RWPE1 (cell line): ENCODE data around the gene BMPER.

Experiments used
- CTCF ChIA-PET: fragments of 350-600 bp; sonication (Branson Sonifier 250); formaldehyde crosslinking; extraction: SDS; loops from one replicate; lab custom pipeline; 2021; lab: Yijun Ruan, JAX
- POLR2A ChIA-PET: fragments of 400-600 bp; formaldehyde crosslinking; extraction: SDS; loops from one replicate; lab custom pipeline; 2020; ENCODE audit warnings: antibody characterized with exemption; ENCODE audit not compliant: low non-redundant PET; lab: Yijun Ruan, JAX
- DNase-seq: peaks from one replicate; pipeline ENCODE4 v3.0.0; 2012; ENCODE audit warnings: low spot score
- H3K27ac ChIP-seq: fragments of 450-650 bp; 2 replicates; pipeline ENCODE4 v1.5.1; 2017
- TF ChIP-seq, protein P1 (sequence below): fragments of 450-650 bp; conservative IDR thresholded peaks from 2 replicates; pipeline ENCODE4 v1.5.1; 2017; ENCODE audit warnings: low read depth, mild to moderate bottlenecking

Gene BMPER

DNA sequence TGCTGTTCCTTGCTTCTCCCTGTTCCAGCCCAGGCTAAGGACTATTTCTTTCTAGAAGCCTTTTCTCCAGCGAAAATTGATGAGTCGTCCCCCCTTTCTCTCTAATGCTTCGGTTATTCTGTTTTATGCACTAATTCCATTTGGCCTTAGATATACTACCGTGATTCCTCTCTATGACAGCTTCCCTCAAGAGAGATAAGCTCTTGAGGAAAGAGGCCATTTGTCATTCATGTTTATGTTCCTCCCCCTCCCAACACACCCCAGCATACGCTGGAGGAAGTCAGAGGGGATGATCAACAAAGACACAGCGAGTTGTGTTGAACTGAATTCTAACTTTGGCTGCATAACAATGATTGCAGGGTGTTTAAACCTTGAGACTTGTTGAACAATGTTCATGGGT, 198.8 kb downstream of the BMPER start:
- POLR2A ChIA-PET: no interaction called here
- no peak overlapping the region for H3K27ac ChIP-seq
- DNase-seq: no peak
- TF ChIP-seq, protein P1, sequence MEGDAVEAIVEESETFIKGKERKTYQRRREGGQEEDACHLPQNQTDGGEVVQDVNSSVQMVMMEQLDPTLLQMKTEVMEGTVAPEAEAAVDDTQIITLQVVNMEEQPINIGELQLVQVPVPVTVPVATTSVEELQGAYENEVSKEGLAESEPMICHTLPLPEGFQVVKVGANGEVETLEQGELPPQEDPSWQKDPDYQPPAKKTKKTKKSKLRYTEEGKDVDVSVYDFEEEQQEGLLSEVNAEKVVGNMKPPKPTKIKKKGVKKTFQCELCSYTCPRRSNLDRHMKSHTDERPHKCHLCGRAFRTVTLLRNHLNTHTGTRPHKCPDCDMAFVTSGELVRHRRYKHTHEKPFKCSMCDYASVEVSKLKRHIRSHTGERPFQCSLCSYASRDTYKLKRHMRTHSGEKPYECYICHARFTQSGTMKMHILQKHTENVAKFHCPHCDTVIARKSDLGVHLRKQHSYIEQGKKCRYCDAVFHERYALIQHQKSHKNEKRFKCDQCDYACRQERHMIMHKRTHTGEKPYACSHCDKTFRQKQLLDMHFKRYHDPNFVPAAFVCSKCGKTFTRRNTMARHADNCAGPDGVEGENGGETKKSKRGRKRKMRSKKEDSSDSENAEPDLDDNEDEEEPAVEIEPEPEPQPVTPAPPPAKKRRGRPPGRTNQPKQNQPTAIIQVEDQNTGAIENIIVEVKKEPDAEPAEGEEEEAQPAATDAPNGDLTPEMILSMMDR: no peak
- CTCF ChIA-PET: no interaction called here

DNA sequence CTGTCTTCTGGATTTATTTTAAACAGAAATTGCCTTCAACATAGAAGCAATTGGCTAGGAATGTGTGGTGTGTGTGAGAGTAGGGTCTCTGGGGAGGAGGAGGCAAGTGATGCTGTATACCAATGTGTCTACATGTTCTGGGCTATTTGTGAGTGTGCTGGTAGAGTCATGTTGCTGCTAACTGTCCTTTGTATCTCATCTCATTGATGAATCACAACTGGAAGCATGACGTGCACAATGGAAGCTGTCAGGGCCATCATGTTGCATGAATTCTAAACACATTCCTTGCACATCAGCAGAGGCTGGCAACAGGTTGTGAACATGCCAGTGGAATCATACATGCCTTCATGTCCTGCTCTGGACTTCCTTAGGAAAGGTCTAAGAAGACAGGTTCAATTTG, 199.7 kb downstream of the BMPER start:
- TF ChIP-seq, protein P1: no peak
- DNase-seq: no peak
- CTCF ChIA-PET: no interaction called here
- POLR2A ChIA-PET: no interaction called here
- H3K27ac ChIP-seq: no peak overlapping the region

DNA sequence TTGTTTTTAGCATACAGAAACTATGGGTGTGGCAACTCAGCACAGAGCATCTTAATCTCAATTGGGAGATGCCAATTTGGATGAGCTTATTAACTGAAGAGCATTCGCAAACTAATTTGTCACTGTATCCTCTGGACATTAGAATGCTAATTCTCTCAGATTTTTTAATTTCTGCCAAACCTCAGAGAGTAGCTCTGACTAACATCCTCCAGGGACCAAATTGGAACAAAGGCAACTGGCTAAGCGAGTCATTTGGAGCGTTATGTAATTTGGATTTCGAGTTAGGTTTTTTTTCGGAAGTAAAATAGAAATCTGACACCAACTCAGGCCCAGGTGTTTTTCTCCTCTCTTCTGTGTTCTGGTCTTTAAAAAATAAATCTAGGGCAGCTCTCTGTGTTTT, 201.9 kb downstream of the BMPER start:
- no peak for DNase-seq
- TF ChIP-seq, protein P1: no peak
- H3K27ac ChIP-seq: no peak overlapping the region
- ChIA-PET POLR2A (no interaction called here), CTCF (no interaction called here)

DNA sequence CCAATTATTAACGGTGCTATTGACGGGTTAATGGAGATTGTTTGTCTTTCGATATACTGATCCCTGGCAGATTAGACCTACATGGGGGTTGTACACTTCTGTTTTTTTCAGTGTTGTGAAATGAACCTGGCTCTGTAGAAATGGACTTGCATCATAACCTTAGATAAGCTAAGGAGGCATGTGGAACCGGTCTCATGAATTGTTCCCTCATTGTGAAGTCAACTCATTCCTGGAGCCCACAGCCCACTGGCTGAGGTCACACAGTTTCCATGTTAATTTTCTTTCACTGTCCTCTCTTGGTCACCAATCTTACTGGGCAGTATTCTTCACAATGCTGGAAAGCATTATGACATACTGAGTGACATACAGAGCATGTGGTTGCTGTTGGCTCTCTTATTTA, 202.8 kb downstream of the BMPER start:
- DNase-seq: no peak
- TF ChIP-seq, protein P1: no peak
- no peak overlapping the region for H3K27ac ChIP-seq
- CTCF ChIA-PET: no interaction called here
- POLR2A ChIA-PET: no interaction called here

DNA sequence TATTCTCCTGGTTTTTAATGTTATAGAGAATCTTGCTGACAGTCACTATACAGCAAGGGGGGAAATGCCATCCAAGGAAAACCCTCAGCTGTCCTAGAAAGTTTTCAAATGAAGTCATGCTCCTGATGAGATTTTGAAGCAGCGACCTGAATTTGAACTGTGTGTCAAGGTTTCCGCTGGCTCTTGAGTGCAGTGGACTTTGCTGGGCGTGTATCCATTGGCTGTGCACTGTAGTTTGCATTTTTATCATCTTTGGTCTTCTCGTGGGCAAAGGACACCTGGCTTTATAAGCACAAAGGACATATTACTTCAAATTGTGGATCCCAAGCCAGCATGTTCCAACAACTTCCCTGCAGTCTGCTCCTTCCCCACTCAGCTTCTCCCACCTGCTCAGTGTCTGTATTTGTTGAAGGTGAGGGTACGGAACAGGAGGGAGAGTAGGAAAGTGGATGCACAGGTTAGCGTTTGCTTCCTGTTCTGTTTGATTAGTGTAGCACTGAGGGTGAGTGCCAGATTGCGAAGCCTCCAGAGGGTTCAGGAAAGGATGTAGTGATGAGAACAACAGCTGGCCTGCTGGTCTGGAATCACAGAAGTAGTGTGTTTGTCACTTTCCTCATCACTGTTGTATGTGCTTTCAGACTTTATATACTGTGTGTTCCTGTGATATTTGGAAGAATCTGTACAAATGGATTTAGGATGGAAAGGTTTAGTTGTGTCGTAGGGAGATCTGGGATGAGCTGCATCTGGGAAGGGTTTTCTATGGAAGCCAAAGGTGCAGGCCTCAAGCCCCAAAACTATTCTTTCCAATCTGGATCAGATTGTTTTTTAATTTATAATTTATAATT, 204.8 kb downstream of the BMPER start:
- H3K27ac ChIP-seq: no peak overlapping the region
- ChIA-PET CTCF (no interaction called here), POLR2A (no interaction called here)
- TF ChIP-seq, protein P1: no peak
- DNase-seq: no peak

DNA sequence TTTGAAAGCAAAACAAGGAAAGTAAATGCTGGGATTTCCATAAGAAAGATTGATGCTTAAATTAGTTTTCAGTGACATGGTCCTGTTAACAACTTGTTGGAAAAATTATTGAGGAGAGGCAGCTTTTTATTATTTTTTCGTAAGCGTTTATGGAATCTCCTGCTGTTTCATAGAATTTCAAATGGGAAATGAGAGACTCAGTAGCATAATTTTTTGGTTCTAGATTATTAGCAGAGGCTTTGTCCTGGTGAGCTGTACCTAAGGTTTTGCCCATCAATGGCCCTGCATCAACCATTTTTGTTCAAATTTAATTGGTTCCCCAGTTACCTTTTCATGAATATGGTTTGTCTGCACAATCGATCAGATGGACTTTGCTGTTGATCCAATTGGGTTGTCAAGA, 205.7 kb downstream of the BMPER start:
- no peak overlapping the region for H3K27ac ChIP-seq
- TF ChIP-seq, protein P1: no peak
- CTCF ChIA-PET: no interaction called here
- POLR2A ChIA-PET: no interaction called here
- DNase-seq: no peak
